HG02571 (cell line): ENCODE data around the gene LEFTY2.
"Not testable (repeated sequence)": the region's sequence is repeated elsewhere in the genome, so short reads cannot be mapped to it uniquely, and the experiment has no call there.

Experiments
- ATAC-seq: cut with Tn5 transposase; IDR thresholded peaks from one replicate; pipeline ENCODE4 v1.9.1; 2021; ENCODE audit warnings: mild to moderate bottlenecking, moderate library complexity; ENCODE audit not compliant: unreplicated experiment

The LEFTY2 gene

DNA sequence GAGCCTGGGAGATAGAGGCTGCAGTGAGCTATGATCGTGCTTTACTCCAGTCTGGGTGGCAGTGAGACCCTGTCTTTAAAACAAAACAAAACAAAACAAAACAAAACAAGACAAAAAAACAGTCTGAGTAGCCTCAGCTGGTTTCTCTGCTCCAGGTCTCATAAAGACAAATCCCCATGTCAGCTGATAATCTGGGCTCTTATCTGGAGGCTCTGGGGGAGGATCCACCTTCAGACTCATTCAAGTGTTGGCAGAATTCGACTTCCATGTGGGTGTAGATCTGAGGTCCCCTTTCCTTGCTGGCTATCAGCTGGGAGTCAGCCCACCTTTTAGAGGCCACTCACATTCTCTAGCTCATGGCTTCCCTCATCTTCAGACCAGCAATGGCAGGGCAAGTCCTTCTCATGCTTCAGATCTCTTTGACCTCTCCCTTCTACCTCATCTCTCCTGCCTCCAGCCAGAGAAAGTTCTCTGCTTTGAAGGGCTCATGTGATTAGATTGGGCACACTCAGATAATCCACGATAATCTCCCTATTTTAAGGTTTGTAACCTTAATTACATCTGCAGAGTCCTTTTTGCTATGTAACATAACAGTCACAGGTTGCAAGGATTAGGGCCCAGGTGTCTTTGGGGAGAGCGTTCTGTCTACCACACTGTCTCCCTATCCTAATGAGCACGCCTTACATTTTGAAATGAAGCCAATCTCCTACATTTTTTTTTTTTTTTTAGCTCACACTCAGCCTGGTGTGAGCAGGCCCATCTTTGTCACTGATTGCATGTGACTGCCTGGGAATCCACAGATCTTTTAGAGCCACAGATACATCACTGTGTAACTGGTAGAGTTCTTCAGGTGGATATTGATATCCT lies 9.5 kb downstream of the LEFTY2 start:
- ATAC-seq, result no peak

DNA sequence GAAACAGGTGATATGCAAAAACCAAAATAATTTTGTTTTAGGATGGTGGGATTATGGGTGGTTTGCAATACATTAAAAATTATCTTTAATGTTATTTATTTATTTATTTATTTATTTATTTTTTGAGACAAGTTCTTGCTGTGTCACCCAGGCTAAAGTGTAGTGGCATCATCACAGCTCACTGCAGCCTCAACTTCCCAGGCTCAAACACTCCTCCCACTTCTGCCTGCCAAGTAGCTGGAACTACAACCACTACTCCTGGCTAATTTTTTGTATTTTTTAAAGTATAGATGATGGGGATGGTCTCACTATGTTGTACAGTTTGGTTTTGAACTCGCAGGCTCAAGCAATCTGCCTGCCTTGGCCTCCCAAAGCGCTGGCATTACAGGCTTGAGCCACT lies 10.5 kb downstream of the LEFTY2 start:
- ATAC-seq, result no peak

DNA sequence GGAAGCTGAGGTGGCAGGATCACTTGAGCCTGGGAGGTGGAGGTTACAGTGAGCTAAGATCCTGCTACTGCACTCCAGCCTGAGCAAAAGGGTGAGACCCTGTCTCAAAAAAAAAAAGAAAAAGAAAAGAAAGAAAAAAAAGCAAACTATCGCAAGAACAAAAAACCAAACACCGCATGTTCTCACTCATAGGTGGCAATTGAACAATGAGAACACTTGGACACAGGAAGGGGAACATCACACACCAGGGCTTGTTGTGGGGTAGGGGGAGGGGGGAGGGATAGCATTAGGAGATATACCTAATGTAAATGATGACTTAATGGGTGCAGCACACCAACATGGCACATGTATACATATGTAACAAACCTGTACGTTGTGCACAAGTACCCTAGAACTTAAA lies 11.6 kb downstream of the LEFTY2 start:
- ATAC-seq, result not testable (repeated sequence)

DNA sequence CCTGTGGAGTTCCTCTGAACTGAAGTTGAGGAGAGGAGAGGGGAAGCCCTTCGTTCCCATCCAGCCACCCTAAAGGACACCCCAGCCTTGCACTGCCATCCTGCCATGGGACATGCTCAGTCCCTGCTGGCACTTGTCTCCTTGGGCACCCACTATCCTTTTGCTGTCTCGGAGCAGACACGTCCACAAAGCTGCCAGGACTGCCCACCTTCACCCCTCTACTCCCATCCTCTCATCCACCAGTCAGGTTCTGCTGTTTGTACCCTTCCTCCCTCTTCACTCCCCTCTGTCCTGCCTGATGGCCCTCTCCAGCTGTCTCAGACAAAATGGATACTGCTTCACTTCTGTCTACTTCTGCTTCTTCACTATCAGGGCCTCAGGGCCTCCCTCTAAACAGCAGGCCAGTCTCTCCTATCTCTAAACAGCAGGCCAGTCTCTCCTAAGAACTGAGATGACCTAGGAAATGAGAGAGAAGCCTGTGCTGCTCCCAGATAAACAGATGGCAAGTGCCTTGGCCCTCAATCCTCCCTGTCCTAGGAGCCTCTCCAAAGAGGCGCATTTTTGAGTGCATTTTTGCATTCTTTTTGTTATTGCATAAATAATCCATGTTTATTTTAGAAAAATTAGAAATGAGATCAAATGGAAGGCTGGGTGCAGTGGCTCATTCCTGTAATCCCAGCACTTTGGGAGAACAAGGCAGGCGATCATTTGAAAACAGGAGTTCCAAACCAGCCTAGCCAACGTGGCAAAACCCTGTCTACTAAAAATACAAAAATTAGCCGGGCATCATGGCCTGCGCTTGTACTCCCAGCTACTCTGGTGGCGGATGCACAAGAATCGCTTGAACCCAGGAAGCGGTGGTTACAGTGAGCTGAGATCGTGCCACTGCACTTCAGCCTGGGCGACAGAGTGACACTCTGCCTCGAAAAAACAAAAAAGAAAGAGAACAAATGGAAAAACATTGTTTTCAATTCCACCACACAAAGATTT lies 12.5 kb downstream of the LEFTY2 start:
- no peak for ATAC-seq

DNA sequence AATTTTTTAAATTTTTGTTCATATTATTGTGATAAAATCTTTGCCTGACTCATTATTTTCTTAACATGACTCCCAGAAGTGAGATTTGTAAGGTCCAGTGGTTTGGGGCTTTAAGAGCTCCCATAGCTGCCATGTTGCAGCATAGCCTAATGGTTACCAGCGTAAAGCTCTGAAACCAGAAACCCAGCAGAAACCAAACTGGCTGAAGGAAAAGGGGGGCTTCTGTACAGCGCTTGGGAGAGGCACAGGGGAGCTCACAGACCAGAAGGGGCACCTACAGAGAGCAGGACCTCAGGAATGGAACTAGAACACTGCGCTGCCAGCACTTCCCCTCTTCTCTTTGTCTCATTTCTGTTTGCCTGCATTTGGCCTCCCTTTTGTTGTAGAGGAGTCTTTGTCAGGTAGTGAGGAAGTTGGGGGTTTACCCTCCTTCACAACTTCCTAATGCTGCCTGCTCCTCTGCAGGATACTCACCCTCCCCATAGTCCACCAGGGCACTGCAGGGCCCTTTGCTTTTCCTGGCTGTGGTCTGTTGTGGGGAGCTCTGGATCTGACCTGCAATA lies 14.4 kb downstream of the LEFTY2 start:
- no peak for ATAC-seq

DNA sequence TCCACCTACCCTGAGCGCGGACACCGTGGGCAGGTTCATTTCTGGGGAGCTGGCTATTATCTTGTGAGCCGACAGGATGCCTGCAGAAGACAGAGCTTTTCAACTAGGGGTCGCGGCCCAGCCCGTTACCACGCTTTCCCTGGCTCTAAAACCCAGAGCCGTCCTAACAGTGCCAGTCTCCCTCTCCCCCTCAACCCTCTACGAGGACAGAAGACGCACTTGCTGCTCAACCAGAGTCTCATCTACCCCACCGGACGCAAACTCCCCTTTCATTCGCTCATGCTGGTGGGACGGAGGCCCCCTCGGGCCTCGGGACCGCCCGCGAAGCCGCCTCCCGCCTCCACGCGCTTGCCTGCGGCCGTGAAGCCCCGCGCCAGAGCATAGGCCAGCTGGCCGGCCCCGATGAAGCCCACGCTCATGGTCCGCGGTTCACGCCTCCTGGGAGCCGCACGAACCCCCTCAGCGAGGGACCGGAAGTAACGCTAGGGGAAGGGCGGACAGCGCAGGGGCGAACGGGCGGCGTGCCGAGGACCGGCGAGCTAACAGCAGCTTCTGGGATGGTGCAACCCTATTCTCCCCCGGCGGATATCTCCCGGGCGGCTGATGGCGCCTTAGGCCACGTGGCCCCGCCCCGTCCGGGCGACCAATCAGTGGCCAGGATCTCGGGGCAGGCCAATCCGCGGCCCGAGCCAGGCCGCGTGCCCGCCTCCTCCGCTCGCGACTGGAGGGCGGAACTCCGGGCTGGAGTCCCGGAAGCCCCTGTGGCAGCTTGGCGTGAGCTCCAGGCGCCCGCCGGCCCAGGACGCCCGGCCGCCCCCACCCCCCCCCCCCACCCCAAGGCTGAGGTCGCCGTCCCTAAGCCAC lies 17.1 kb downstream of the LEFTY2 start, which contains the start of gene PYCR2:
TSS of gene PYCR2 (minus strand) at position 559 of the 864 bp plus-strand sequence. CDS start at position 419, 140 bp downstream.
- peak; percentile 95 for ATAC-seq

DNA sequence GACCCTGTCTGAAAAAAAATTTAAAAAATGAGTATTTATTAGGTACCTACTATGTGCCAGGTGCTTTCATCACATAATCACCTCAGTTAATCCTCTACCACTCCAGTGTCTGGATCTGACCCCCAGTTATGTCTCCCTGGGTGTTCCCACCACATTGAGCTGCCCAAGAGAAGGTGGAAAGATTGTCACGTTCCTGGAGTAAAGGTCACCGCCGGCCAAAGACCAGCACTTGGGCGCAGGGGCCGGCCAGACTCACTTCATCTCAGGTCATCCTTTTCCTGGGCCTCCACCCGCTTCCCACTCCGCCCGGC lies 17.7 kb downstream of the LEFTY2 start:
- no peak for ATAC-seq

DNA sequence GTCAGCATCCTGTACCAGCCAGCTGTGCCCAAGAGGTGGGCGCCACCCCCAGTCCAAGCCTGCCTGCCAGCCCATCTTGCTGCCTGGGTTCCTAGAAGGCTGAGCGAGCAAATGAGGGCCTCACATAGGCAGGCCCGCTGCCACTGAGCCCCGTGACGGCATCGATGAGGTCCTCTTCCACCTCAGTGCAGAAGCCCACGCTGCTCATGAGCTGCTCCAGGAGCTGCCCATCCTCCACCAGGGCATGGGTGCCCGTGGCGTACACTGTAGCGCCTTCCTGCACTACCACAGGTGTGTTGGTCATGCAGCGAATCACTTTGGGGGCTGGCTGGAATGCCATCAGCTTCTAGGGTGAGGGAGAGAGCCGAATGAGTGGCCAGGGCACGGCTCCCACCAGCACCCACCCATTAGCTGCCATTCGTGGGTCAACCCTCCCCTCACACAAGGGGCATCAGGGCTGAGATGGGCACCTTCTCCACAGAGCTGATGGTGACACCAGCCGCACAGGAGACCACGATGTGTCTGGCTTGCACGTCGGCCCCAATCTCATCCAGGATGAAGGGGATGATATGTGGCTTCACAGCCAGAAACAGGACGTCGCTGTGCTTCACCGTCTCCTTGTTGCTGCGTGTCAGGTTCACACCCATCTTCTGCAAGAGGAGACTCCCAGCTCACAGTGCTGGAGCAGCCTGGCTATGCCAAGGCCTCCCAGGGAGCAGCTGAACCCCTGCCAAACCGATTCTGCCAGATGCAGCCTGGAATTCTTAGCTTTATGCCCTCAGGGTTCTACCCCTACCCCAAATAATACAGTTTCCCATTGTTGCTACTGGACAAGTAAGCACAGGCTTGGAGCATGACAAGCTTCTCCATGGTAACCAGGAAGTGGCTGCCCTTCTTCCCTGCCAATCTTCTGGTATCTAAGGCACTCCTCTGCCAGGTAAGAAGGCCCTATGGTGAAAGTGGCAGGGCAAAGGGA lies 19.0 kb downstream of the LEFTY2 start:
- no peak for ATAC-seq

DNA sequence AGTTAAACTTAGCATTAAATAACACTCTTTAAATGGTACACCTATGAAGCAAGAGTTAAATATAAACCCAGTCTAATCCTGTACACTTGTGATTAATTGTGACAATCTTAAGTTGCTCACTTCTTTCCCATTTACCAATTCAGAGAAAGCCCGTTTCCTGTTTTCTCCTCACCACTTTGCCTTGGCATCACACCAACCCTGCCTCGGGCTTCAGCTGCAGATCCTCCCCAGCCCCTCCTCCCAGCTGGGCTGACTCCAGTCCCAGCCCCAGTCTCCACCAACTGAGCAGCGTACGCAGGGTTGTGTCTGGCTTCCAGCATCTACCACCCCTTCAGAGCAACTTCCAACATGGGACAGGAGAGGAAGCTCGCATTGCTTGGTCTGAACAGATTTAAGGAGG lies 21.1 kb downstream of the LEFTY2 start:
- no peak for ATAC-seq

DNA sequence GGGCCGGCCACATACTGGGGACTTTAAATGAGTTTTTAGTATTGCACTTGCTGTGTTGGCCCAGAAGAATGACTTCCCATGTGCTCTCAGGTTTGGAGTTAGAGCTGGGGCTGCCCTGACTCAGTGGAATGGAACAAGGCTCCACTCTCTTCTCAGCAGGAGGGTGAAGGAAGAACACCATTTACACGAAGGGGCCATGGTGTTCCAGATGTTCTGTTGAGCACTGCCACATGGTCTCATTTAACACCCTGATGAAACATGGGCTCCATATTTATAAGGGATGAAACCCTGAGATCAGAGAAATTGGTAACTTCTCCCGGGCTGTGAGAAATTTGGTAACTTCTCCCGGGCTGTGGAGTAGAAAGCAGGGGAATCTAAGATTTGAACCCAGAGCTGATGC lies 22.7 kb downstream of the LEFTY2 start:
- no peak for ATAC-seq

DNA sequence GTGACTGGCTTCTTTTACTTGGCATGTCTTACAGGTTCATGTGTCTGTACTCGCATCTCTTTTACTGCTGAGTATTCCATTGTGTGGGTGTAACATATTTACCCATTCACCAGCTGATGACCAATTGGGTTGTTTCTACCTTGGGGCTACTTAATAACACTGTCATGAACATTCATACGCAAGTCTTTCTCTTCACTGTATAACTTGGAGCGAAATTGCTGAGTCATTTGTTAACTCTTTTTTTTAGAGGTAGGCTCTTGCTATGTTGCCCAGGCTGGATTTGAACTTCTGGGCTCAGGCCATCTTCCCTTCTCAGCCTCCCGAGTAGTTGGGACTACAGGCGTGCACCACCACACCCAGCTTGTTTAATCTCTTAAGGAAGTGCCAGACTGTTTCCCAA lies 23.5 kb downstream of the LEFTY2 start:
- no peak for ATAC-seq

DNA sequence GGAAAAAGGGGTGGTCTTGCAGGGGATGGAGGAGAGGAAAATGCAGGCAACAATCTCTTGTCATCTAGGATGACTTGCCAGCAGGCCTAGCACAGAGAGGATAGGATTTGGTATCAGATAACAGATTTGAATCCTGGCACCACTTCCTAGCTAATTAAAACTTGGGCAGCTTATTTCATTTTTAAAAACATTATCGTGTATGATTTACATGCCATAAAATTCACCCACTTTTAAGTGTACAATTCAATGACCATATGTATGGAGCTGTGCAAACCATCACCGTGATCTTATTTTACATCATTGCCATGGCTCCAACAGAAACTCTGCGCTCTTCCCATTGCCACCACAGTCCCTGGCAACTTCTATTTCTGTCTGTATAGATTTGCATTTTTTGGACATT lies 23.9 kb downstream of the LEFTY2 start:
- ATAC-seq, result no peak

DNA sequence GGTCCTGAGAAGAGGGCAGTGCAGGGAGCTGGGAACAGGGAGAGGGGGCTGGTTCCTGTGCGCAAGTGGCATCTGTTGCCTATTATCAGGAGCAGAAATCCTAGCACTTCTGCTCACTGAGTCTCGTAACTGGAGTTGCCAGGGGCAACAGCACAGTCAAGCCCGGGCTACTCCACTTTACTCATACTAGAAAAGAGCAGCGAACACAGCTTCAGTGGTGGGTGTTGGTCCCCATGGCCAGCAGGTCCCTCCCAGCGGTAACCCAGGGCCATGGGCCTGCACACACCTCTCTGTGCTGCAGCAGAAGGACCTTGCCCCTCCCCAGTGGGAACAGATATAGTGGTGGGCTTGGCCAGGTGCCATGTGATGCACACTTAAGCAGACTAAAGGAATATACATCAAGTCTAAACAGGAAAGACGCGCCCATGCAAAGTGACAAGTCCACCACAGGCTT lies 25.5 kb downstream of the LEFTY2 start:
- ATAC-seq, result no peak

DNA sequence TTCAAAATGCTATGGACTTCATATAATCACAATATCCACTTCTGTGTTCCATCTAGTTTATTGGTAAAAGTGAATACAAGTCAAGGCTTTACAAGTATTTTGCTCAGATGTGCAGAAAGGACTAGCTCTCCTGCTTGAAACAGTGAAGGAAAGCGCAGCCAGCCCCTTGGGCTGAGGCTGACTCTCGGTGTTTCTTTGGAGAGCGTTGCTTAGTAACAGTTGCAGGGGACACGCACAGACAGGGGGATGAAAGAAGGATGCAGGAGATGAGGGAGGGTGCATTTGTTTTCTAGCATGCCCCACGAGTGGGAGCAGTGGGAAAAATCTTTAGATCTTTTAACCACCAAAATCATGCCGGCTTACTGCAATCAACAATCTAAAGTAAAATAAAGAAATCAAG lies 26.1 kb downstream of the LEFTY2 start:
- ATAC-seq, result no peak

DNA sequence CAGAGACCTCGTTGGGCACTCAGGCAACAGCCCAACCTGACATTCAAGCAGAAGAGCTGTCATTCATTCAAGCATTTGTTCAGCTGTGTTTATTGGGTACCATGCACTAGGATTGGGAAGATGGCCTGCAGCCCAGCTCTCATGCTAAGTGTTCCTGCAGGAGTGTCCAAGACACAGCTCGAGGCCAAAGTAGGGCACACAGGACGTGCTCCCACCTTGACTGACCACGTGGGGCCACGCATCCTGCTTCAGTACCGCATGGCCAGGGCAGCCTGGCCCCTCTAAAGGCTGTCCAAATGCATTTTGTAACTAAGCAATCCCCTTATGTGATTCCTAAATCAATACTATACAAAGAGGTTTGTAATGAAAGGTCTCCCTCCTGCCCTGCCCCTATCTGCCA lies 26.6 kb downstream of the LEFTY2 start:
- no peak for ATAC-seq

DNA sequence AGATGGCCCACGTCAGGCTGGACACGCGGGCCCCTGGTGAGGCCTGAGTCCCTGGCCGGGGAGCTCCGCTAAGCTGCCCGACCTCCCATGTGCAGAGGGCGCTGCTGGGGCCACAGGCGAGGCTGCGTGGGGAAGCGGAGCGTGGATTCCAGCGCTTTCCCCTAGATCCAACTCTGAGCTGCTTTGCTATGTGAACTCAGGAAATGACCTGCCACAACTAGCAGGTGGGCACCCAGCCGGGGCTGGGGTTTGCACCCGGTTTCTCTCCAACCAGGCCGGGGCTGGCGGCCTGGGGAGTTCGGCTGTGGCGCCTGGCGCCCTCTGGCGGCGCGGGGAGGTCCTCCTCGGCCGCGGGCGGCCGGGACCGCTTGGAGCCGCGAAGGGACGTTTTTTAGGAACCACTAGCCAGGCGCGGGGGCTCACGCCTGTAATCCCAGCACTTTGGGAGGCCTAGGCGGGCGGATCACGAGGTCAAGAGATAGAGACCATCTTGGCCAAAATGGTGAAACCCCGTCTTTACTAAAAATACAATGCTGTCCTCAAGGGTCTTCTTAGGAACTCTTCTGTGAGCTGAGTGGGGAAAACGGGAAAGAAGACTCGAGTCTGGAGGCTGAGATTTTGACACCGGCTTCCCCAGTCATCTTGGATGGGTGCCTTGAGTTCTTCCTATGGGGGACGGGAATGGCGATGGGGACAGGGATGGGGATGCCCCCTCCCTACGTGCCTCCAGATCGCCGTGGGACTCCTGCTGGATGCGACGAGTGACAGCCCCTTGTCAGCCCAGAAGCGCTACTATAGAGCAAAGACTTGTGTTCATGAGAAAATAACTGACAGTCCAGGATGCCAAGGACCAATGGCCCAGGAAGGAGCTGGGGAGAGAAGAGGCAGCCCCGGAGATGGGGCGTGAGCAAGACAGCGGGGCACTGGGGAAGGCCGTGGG lies 29.6 kb downstream of the LEFTY2 start:
- no peak for ATAC-seq

DNA sequence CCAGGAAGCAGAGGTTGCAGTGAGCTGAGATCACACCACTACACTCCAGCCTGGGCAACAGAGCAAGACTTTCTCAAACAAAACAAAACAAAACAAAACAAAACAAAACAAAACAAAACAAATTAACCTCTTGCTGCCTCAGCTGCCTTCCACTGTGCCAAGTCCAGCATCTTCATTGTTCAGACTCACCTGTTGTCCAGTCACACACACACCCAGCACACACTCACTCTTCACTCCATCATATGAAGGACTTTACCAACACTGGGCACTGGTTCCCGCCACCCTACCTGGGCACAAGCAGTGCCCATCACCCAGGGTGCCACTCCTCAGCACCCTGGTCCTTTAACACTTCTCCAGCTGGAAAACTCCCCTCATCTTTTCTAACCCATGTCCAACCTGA lies 31.5 kb downstream of the LEFTY2 start:
- no peak for ATAC-seq

DNA sequence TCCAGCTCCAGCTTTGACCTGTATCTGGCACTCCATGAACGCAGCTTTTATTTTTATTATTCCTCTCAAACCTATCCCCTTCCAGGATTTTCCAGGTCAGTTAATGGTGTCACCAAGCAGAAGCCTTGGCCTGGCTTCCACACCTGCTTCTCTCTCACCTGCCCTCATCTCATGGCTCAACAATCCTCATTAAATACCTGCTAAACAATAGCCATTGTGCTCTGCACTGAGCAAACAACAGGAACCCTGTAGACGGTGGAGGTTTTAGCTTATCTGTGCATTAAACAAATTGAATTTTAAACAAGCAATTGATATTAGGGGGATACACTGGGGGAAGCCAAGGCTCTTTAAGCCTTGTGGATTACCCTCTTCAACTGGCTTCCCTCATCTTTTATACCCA lies 32.2 kb downstream of the LEFTY2 start:
- no peak for ATAC-seq
